Measurements from ENCODE around the gene SNX9.

SNX9 gene

GRCh38 chr6:157987788-157988699 lies 165.0 kb downstream of the SNX9 start:
- Histone ChIP-seq H3K9me3 (ENCODE audit: control insufficient read depth in 1 of 2, low read length in 2 of 2) (no peaks in the 10 kb centered on the region), H3K4me1 (ENCODE audit: control insufficient read depth in 1 of 2, insufficient read depth in 2 of 2, low read length in 2 of 2) (peaks cover 6 to 13% of the 10 kb centered on the region in 2 donors), H3K4me3 (ENCODE audit: low read depth in 1 of 2, low read length in 2 of 2) (no peak overlapping the region), H3K36me3 (ENCODE audit: control insufficient read depth in 1 of 2, insufficient read depth in 2 of 2, low read length in 2 of 2) (no peaks in the 10 kb centered on the region), H3K27me3 (ENCODE audit: low read depth, low read length) (no peaks in the 10 kb centered on the region), H3K27ac (ENCODE audit: low read length) (no peak overlapping the region)

- H3K27ac ChIP-seq (ENCODE audit: low read length): no peak overlapping the region
- peaks cover 6 to 13% of the 10 kb centered on the region in 2 donors for H3K4me1 ChIP-seq (ENCODE audit: control insufficient read depth in 1 of 2, insufficient read depth in 2 of 2, low read length in 2 of 2)
- H3K4me3 ChIP-seq (ENCODE audit: low read depth in 1 of 2, low read length in 2 of 2): no peak overlapping the region
- no peaks in the 10 kb centered on the region for H3K36me3 ChIP-seq (ENCODE audit: control insufficient read depth in 1 of 2, insufficient read depth in 2 of 2, low read length in 2 of 2)
- H3K27me3 ChIP-seq (ENCODE audit: low read depth, low read length): no peaks in the 10 kb centered on the region
- H3K9me3 ChIP-seq (ENCODE audit: control insufficient read depth in 1 of 2, low read length in 2 of 2): no peaks in the 10 kb centered on the region
Observed at GRCh38 chr6:157988700-157989063, 165.6 kb downstream of the SNX9 start.

- H3K9me3 ChIP-seq (ENCODE audit: control insufficient read depth in 1 of 2, low read length in 2 of 2): no peaks in the 10 kb centered on the region
- H3K27me3 ChIP-seq (ENCODE audit: low read depth, low read length): no peaks in the 10 kb centered on the region
- H3K4me3 ChIP-seq (ENCODE audit: low read depth in 1 of 2, low read length in 2 of 2): no peak overlapping the region
- H3K27ac ChIP-seq (ENCODE audit: low read length): no peak overlapping the region
- no peaks in the 10 kb centered on the region for H3K36me3 ChIP-seq (ENCODE audit: control insufficient read depth in 1 of 2, insufficient read depth in 2 of 2, low read length in 2 of 2)
- peaks cover 6 to 13% of the 10 kb centered on the region in 2 donors for H3K4me1 ChIP-seq (ENCODE audit: control insufficient read depth in 1 of 2, insufficient read depth in 2 of 2, low read length in 2 of 2)
Observed at GRCh38 chr6:157989541-157990289, 166.7 kb downstream of the SNX9 start.

DNA sequence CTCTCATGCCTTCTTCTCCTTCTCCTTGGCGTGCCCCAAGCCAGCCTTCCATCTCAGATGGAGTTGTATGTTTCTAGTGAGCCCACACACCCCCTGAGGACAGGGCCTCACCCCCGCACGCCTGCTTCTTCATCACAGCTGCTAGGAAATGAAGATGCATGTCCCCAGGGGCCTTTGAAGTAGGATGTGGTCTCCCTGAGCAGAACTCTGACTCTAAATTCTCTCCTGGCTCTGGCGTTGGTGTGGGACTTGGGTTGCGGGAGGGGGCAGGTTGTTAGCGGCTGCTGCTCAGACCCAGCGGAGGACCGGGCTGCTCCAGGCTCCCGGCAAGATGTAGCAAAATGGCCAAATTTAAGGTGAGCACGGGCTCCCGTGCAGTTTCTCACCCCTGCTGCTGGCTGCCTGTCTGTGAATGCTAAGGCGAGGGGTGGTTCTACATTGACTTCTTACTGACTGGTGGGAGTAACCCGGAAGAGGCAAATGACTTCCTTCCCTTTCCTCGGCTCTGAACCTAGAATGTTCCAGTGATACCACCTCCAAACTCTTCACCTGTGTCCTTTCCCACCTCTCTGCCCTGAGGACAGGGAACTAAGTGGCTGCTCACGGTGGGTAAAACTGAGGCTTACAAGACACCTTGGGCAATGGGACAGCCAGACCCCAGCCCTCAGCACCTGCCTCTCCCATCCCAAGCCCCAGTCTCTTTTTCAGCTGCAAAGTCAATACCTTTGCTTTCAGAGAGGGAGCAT lies 167.4 kb downstream of the SNX9 start:
- Histone ChIP-seq H3K9me3 (ENCODE audit: control insufficient read depth in 1 of 2, low read length in 2 of 2) (no peaks in the 10 kb centered on the region), H3K27ac (ENCODE audit: low read length) (no peak overlapping the region), H3K4me1 (ENCODE audit: control insufficient read depth in 1 of 2, insufficient read depth in 2 of 2, low read length in 2 of 2) (peaks cover 0 to 8% of the 10 kb centered on the region in 2 donors), H3K36me3 (ENCODE audit: control insufficient read depth in 1 of 2, insufficient read depth in 2 of 2, low read length in 2 of 2) (no peaks in the 10 kb centered on the region), H3K4me3 (ENCODE audit: low read depth in 1 of 2, low read length in 2 of 2) (no peak overlapping the region), H3K27me3 (ENCODE audit: low read depth, low read length) (no peaks in the 10 kb centered on the region)

DNA sequence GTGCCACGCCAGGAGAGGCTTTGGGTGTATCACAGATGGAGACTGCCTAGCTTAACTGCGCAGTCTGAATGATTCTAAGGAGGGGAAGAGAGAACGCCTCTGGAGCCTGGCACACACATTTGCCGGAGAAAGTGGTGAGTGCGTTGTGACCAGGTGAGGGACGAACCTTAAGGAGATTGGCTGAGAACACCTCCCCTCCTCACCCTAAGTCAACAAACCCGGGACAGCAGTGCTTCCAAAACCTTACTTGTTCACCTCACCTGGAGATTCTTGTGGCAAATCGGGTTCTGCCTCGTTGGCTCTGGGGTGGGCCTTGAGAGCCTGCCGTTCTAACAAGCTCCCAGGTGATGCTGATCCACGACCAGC lies 168.0 kb downstream of the SNX9 start:
- Histone ChIP-seq H3K4me1 (ENCODE audit: control insufficient read depth in 1 of 2, insufficient read depth in 2 of 2, low read length in 2 of 2) (peaks cover 0 to 8% of the 10 kb centered on the region in 2 donors), H3K36me3 (ENCODE audit: control insufficient read depth in 1 of 2, insufficient read depth in 2 of 2, low read length in 2 of 2) (no peaks in the 10 kb centered on the region), H3K27ac (ENCODE audit: low read length) (no peak overlapping the region), H3K4me3 (ENCODE audit: low read depth in 1 of 2, low read length in 2 of 2) (no peak overlapping the region), H3K27me3 (ENCODE audit: low read depth, low read length) (no peaks in the 10 kb centered on the region), H3K9me3 (ENCODE audit: control insufficient read depth in 1 of 2, low read length in 2 of 2) (no peaks in the 10 kb centered on the region)

DNA sequence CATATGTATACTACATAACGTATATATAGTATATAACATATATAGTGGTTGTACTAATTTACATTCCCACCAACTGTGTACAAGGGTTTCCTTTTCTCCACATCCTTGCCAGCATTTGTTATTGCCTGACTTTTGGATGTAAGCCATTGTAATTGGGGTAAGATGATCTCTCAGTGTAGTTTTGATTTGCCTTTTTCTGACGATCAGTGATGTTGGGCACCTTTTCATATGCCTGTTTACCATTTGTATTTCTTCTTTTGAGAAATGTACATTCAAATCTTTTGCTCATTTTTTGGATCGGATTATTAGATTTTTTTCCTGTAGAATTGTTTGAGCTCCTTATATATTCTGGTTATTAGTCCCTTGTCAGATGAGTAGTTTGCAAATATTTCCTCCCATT lies 170.0 kb downstream of the SNX9 start:
- Histone ChIP-seq H3K4me3 (ENCODE audit: low read depth in 1 of 2, low read length in 2 of 2) (no peak overlapping the region), H3K27ac (ENCODE audit: low read length) (no peak overlapping the region), H3K4me1 (ENCODE audit: control insufficient read depth in 1 of 2, insufficient read depth in 2 of 2, low read length in 2 of 2) (peaks cover 0 to 8% of the 10 kb centered on the region in 2 donors), H3K9me3 (ENCODE audit: control insufficient read depth in 1 of 2, low read length in 2 of 2) (no peaks in the 10 kb centered on the region), H3K36me3 (ENCODE audit: control insufficient read depth in 1 of 2, insufficient read depth in 2 of 2, low read length in 2 of 2) (no peaks in the 10 kb centered on the region), H3K27me3 (ENCODE audit: low read depth, low read length) (no peaks in the 10 kb centered on the region)

DNA sequence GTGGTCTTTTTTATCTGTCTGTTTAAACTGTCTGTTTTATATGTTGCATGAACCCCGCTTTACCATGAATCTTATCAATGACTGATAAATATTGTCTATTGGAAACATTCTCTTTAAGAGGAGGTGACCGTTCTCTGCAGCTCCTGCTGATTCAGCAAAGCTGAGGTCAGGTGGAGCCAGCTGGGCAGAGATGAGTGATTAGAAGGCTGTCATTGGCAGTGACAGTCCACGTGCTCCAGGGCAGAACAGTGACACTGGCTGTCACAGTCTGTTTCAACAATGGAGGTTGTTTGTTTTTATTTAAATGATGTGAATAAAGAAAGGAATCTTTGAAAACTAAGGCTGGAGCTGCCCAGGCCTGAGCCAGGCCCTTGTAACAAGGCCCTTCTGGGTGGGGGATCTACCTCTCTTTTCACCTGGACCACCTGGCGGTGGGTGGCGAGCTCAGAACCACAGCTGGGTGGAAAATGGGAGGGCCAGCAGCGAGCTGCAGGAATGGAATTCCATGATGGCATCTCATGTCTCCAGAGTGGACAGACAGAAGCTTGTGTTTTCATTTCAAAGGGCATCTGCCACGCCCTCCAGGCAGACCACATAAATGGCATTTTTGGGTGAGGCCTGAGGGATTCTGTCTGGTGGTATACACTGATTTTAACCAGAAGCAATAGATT lies 171.2 kb downstream of the SNX9 start:
- H3K4me1 ChIP-seq (ENCODE audit: control insufficient read depth in 1 of 2, insufficient read depth in 2 of 2, low read length in 2 of 2): peaks cover 0 to 11% of the 10 kb centered on the region in 2 donors
- H3K27ac ChIP-seq (ENCODE audit: low read length): no peak overlapping the region
- H3K36me3 ChIP-seq (ENCODE audit: control insufficient read depth in 1 of 2, insufficient read depth in 2 of 2, low read length in 2 of 2): no peaks in the 10 kb centered on the region
- no peaks in the 10 kb centered on the region for H3K27me3 ChIP-seq (ENCODE audit: low read depth, low read length)
- H3K9me3 ChIP-seq (ENCODE audit: control insufficient read depth in 1 of 2, low read length in 2 of 2): no peaks in the 10 kb centered on the region
- H3K4me3 ChIP-seq (ENCODE audit: low read depth in 1 of 2, low read length in 2 of 2): no peak overlapping the region
